IMR-90 (cell line): ENCODE measurements around the gene CRHBP.

Experiments
- RAD21 ChIP-seq: IDR thresholded peaks from 2 replicates; pipeline ENCODE4 v1.6.1; 2012; ENCODE audit warnings: low read length, improper control_type of control experiment
- RCOR1 ChIP-seq: IDR thresholded peaks from 2 replicates; pipeline ENCODE4 v1.6.1; 2012; ENCODE audit warnings: mild to moderate bottlenecking, low read length, improper control_type of control experiment; ENCODE audit not compliant: insufficient replicate concordance
- TF ChIP-seq, protein P1 (sequence below): conservative IDR thresholded peaks from 2 replicates; pipeline ENCODE4 v1.5.1; 2012; ENCODE audit warnings: mild to moderate bottlenecking, low read depth, low read length, improper control_type of control experiment

DNA sequence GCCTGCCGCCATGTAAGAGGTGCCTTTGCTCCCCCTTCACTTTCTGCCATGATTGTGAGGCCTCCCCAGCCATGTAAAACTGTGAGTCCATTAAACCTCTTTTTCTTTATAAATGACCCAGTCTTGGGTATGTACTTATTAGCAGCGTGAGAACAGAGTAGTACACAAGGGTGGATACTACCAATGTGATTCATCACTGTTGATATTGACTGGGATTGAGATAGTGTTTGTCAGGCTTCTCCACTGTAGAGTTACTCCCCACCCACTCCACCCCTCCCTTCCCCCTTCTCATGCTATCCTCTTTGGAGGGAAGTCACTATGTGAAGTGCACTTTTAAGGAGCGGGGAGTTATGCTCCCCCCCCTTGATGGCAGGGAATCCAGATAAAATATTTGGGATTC, 11.4 kb upstream of the CRHBP start:
- TF ChIP-seq RCOR1 (no peak), RAD21 (no peak)
- TF ChIP-seq, protein P1, sequence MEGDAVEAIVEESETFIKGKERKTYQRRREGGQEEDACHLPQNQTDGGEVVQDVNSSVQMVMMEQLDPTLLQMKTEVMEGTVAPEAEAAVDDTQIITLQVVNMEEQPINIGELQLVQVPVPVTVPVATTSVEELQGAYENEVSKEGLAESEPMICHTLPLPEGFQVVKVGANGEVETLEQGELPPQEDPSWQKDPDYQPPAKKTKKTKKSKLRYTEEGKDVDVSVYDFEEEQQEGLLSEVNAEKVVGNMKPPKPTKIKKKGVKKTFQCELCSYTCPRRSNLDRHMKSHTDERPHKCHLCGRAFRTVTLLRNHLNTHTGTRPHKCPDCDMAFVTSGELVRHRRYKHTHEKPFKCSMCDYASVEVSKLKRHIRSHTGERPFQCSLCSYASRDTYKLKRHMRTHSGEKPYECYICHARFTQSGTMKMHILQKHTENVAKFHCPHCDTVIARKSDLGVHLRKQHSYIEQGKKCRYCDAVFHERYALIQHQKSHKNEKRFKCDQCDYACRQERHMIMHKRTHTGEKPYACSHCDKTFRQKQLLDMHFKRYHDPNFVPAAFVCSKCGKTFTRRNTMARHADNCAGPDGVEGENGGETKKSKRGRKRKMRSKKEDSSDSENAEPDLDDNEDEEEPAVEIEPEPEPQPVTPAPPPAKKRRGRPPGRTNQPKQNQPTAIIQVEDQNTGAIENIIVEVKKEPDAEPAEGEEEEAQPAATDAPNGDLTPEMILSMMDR: no peak
